IMR-90 (cell line): ENCODE measurements around the gene PPP3CA. TPM values are rescaled to one million over a fixed set of nuclear protein-coding genes. Genes with fewer than 3 reads are reported as not detected.
A peak's percentile ranks its signal among the peaks of the same experiment; 100 is the strongest.

ENCODE experiments used
- ATAC-seq: fragments of 200-7000 bp; cut with Tn5 transposase; 2 replicates; pipeline ENCODE4 v1.9.1; 2020; ENCODE audit warnings: low read depth, mild to moderate bottlenecking, moderate library complexity
- BruUV-seq: library from RNA; stranded (reverse); fragments of 400-500 nt; replicated peaks from 2 replicates; lab custom pipeline; 2021; lab: Mats Ljungman, UMichigan
- CTCF ChIA-PET: fragments of 300-600 bp; formaldehyde crosslinking; extraction: SDS; loops from one replicate; lab custom pipeline; 2021; ENCODE audit warnings: antibody characterized with exemption; lab: Yijun Ruan, JAX
- POLR2A ChIA-PET: fragments of 300-600 bp; sonication (Branson Sonifier 250); formaldehyde crosslinking; loops from one replicate; lab custom pipeline; 2022; ENCODE audit warnings: antibody characterized with exemption; ENCODE audit not compliant: unreplicated experiment; lab: Charles Lee
- DNase-seq: peaks from one replicate; pipeline ENCODE4 v3.0.0; 2013
- H2AFZ ChIP-seq: replicated peaks from 2 replicates; pipeline ENCODE3; 2013; ENCODE audit warnings: low read length, mild to moderate bottlenecking; ENCODE audit not compliant: poor library complexity
- H2AK5ac ChIP-seq: 2 replicates; pipeline ENCODE4 v1.6.1; 2013; ENCODE audit warnings: low read depth, low read length, inconsistent platforms
- H2AK9ac ChIP-seq: replicated peaks from 2 replicates; pipeline ENCODE3; 2013; ENCODE audit warnings: mild to moderate bottlenecking, low read depth, low read length, moderate library complexity; ENCODE audit not compliant: poor library complexity
- H2BK120ac ChIP-seq: 2 replicates; pipeline ENCODE4 v1.6.1; 2013; ENCODE audit warnings: low read depth, low read length, inconsistent platforms
- H2BK15ac ChIP-seq: 3 replicates; pipeline ENCODE4 v1.6.1; 2013; ENCODE audit warnings: low read depth, low read length, inconsistent platforms
- H2BK20ac ChIP-seq: 2 replicates; pipeline ENCODE4 v1.6.1; 2013; ENCODE audit warnings: low read depth, mild to moderate bottlenecking, inconsistent platforms, low read length, moderate library complexity
- H2BK5ac ChIP-seq: 2 replicates; pipeline ENCODE4 v1.6.1; 2013; ENCODE audit warnings: mild to moderate bottlenecking, low read depth, low read length, inconsistent platforms; ENCODE audit not compliant: poor library complexity, severe bottlenecking
- H3K14ac ChIP-seq: replicated peaks from 2 replicates; pipeline ENCODE4 v1.6.1; 2013; ENCODE audit warnings: low read depth, low read length, inconsistent platforms
- H3K18ac ChIP-seq: 2 replicates; pipeline ENCODE4 v1.6.1; 2013; ENCODE audit warnings: low read depth, low read length, control low read depth
- H3K23ac ChIP-seq: 2 replicates; pipeline ENCODE4 v1.6.1; 2013; ENCODE audit warnings: low read depth, low read length, inconsistent platforms
- H3K27ac ChIP-seq: 2 replicates; pipeline ENCODE4 v1.5.1; 2013; ENCODE audit warnings: mild to moderate bottlenecking, control low read depth, low read length; ENCODE audit not compliant: insufficient read depth
- H3K27me3 ChIP-seq: 2 replicates; pipeline ENCODE4 v1.6.1; 2013; ENCODE audit warnings: low read length; ENCODE audit not compliant: control insufficient read depth, insufficient read depth
- H3K36me3 ChIP-seq: 2 replicates; pipeline ENCODE4 v1.6.1; 2013; ENCODE audit warnings: low read length, mixed read lengths; ENCODE audit not compliant: control insufficient read depth, insufficient read depth
- H3K4ac ChIP-seq: 2 replicates; pipeline ENCODE4 v1.6.1; 2013; ENCODE audit warnings: low read depth, low read length, inconsistent platforms
- H3K4me1 ChIP-seq: 2 replicates; pipeline ENCODE4 v1.6.1; 2013; ENCODE audit warnings: low read length, mixed read lengths; ENCODE audit not compliant: control insufficient read depth, insufficient read depth
- H3K4me2 ChIP-seq: 2 replicates; pipeline ENCODE4 v1.6.1; 2013; ENCODE audit warnings: low read depth, mild to moderate bottlenecking, control low read depth, low read length, moderate library complexity
- H3K4me3 ChIP-seq: 2 replicates; pipeline ENCODE4 v1.5.1; 2013; ENCODE audit warnings: low read depth, mild to moderate bottlenecking, control low read depth, low read length, moderate library complexity; ENCODE audit not compliant: insufficient read depth
- H3K56ac ChIP-seq: 2 replicates; pipeline ENCODE4 v1.6.1; 2013; ENCODE audit warnings: low read length, inconsistent platforms; ENCODE audit not compliant: insufficient read depth; ENCODE audit errors: extremely low read depth
- H3K79me1 ChIP-seq, 2 experiments: 2 replicates each; pipeline ENCODE4 v1.6.1; 2013; ENCODE audit warnings: low read length in 2 of 2, inconsistent platforms in 1 of 2, low read depth in 1 of 2
- H3K9ac ChIP-seq: 2 replicates; pipeline ENCODE4 v1.6.1; 2013; ENCODE audit warnings: low read depth, low read length, control low read depth
- H3K9me1 ChIP-seq: 2 replicates; pipeline ENCODE4 v1.6.1; 2013; ENCODE audit warnings: low read length, inconsistent platforms; ENCODE audit not compliant: insufficient read depth
- H3K9me3 ChIP-seq: 2 replicates; pipeline ENCODE4 v1.6.1; 2013; ENCODE audit warnings: low read length; ENCODE audit not compliant: control insufficient read depth, insufficient read depth
- H4K20me1 ChIP-seq: 2 replicates; pipeline ENCODE4 v1.6.1; 2013; ENCODE audit warnings: low read length, inconsistent platforms; ENCODE audit not compliant: insufficient read depth
- H4K5ac ChIP-seq: 2 replicates; pipeline ENCODE4 v1.6.1; 2013; ENCODE audit warnings: mild to moderate bottlenecking, low read depth, low read length, control low read depth
- H4K8ac ChIP-seq, 2 experiments: 2 replicates each; pipeline ENCODE4 v1.6.1; 2013; ENCODE audit warnings: low read depth in 2 of 2, low read length in 2 of 2, control low read depth in 1 of 2, inconsistent platforms in 1 of 2
- H4K91ac ChIP-seq: 2 replicates; pipeline ENCODE4 v1.6.1; 2013; ENCODE audit warnings: low read depth, low read length, inconsistent platforms; ENCODE audit not compliant: insufficient read depth
- BHLHE40 ChIP-seq: fragments of 150-350 bp; IDR thresholded peaks from 2 replicates; pipeline ENCODE4 v1.6.1; 2016; ENCODE audit warnings: mild to moderate bottlenecking, low read depth, low read length
- CHD1 ChIP-seq: IDR thresholded peaks from 2 replicates; pipeline ENCODE4 v1.6.1; 2012; ENCODE audit warnings: low read depth, low read length, improper control_type of control experiment
- CTCF ChIP-seq: conservative IDR thresholded peaks from 2 replicates; pipeline ENCODE4 v1.5.1; 2012; ENCODE audit warnings: mild to moderate bottlenecking, low read depth, low read length, improper control_type of control experiment
- ELK1 ChIP-seq: fragments of 150-350 bp; IDR thresholded peaks from 2 replicates; pipeline ENCODE4 v1.6.1; 2016; ENCODE audit warnings: low read depth, mild to moderate bottlenecking, low read length, moderate library complexity, borderline replicate concordance
- MAFK ChIP-seq: IDR thresholded peaks from 2 replicates; pipeline ENCODE4 v1.6.1; 2012; ENCODE audit warnings: low read depth, low read length, improper control_type of control experiment
- MAZ ChIP-seq: IDR thresholded peaks from 2 replicates; pipeline ENCODE4 v1.6.1; 2012; ENCODE audit warnings: low read depth, mild to moderate bottlenecking, low read length, improper control_type of control experiment, moderate library complexity, borderline replicate concordance
- MXI1 ChIP-seq: IDR thresholded peaks from 2 replicates; pipeline ENCODE4 v1.6.1; 2012; ENCODE audit warnings: low read depth, mild to moderate bottlenecking, low read length, moderate library complexity, borderline replicate concordance
- NFE2L2 ChIP-seq: fragments of 150-350 bp; IDR thresholded peaks from 2 replicates; pipeline ENCODE4 v1.6.1; 2016; ENCODE audit warnings: low read depth, mild to moderate bottlenecking, low read length
- POLR2A ChIP-seq: IDR thresholded peaks from 2 replicates; pipeline ENCODE4 v1.6.1; 2012; ENCODE audit warnings: mild to moderate bottlenecking, low read depth, low read length
- RAD21 ChIP-seq: IDR thresholded peaks from 2 replicates; pipeline ENCODE4 v1.6.1; 2012; ENCODE audit warnings: low read length, improper control_type of control experiment
- RCOR1 ChIP-seq: IDR thresholded peaks from 2 replicates; pipeline ENCODE4 v1.6.1; 2012; ENCODE audit warnings: mild to moderate bottlenecking, low read length, improper control_type of control experiment; ENCODE audit not compliant: insufficient replicate concordance
- SMC3 ChIP-seq: fragments of 150-350 bp; IDR thresholded peaks from 2 replicates; pipeline ENCODE4 v1.6.1; 2016; ENCODE audit warnings: low read depth, mild to moderate bottlenecking, antibody characterized with exemption, low read length, moderate library complexity
- USF2 ChIP-seq: fragments of 150-350 bp; IDR thresholded peaks from 2 replicates; pipeline ENCODE4 v1.6.1; 2017; ENCODE audit warnings: mild to moderate bottlenecking, antibody characterized with exemption, low read length, low read depth
- WGBS, 2 experiments: methylation state at CpG; one replicate each; pipeline versions ENCODE4 v1.1.5 to v1.1.7; 2013; ENCODE audit warnings: missing lambda C conversion rate in 2 of 2; ENCODE audit not compliant: insufficient read length in 1 of 2; ENCODE audit errors: extremely low coverage in 2 of 2; 5-methylcytosine and 5-hydroxymethylcytosine counted together
- dilution Hi-C: fragments of 300-500 bp; cut with HindIII; formaldehyde crosslinking; loops from one replicate; pipeline ENCODE4 v1.14.3; 2018; ENCODE audit warnings: low sequenced_read_pairs; ENCODE audit not compliant: unreplicated experiment
- in situ Hi-C: fragments of 300-500 bp; cut with MboI; formaldehyde crosslinking; loops from 3 replicates; pipeline ENCODE4 v1.14.3; 2019; ENCODE audit warnings: low sequenced_read_pairs, inconsistent platforms, mixed read lengths
- intact Hi-C: fragments of 100-400 bp; cut with micrococcal nuclease; formaldehyde crosslinking; loops from 2 replicates; pipeline ENCODE4 v1.10.0; 2022
- polyA plus RNA-seq, 3 experiments: library from polyadenylated mRNA; depleted of rRNA; stranded (reverse); fragments of >200 nt; gene quantifications; 2 replicates each; pipeline ENCODE4 v1.2.3, GENCODE V29; 2012; ENCODE audit warnings: low replicate concordance in 1 of 3
- total RNA-seq: library from RNA; depleted of rRNA; stranded (reverse); fragments of >200 nt; gene quantifications from 2 replicates; pipeline ENCODE4 v1.2.3, GENCODE V29; 2012

Gene PPP3CA
- total and polyA plus RNA-seq, 2 of the 4 experiments (the other 2 are of a cell fraction): 14.5 to 48.6 TPM

GRCh38 chr4:101156619-101157310 lies 190.6 kb downstream of the PPP3CA start:
- H3K4me1 ChIP-seq: peaks cover 12% of the 10 kb centered on the region
- peak overlapping the region; percentile 7 for H2BK5ac ChIP-seq
- peaks cover 18 to 21% of the 10 kb centered on the region in 2 experiments for H3K79me1 ChIP-seq
- peak overlapping the region; percentile 4; the same call in 1 of the 2 replicates for H3K4me2 ChIP-seq
- H2AK5ac ChIP-seq: no peak overlapping the region
- no peak overlapping the region for H2BK15ac ChIP-seq
- no peak overlapping the region; the same call in 1 of the 2 replicates for H3K9ac ChIP-seq
- H2AK9ac ChIP-seq: no peak overlapping the region
- no peaks in the 10 kb centered on the region for H3K9me3 ChIP-seq
- 0 out of 2 replicates have a peak overlapping the region, but pooled peaks have one; percentile 4 for H3K14ac ChIP-seq
- 0 out of 4 replicates have a peak overlapping the region, but pooled peaks of 1 of the 2 experiments have one; percentile 31 for H4K8ac ChIP-seq
- no peak overlapping the region for H3K56ac ChIP-seq
- no peak overlapping the region for H3K27ac ChIP-seq
- H2AFZ ChIP-seq: no peak overlapping the region
- no peak overlapping the region; the same call in 1 of the 2 replicates for H3K18ac ChIP-seq
- in situ Hi-C loops (loop anchor here (25.0 kb wide), 1 partner anchor 581 kb away; no protein-coding TSS in a partner anchor), dilution Hi-C loops (no loop called here), intact Hi-C loops (no loop called here)
- peak overlapping the region; percentile 9; the same call in 1 of the 2 replicates for H3K23ac ChIP-seq
- H3K27me3 ChIP-seq: no peaks in the 10 kb centered on the region
- H3K9me1 ChIP-seq: peaks cover 4% of the 10 kb centered on the region; the same call in 1 of the 2 replicates
- no TSS peak for BruUV-seq
- ChIA-PET CTCF (interaction anchor here (0.6 kb wide), 1 partner anchor 104 kb away, joined by 3 read pairs; no protein-coding TSS in a partner anchor), POLR2A (interaction anchor here (0.6 kb wide), 1 partner anchor 1273 kb away, joined by 10 read pairs; no protein-coding TSS in a partner anchor)
- no peaks in the 10 kb centered on the region for H3K36me3 ChIP-seq
- peak overlapping the region; percentile 17; the same call in 1 of the 2 replicates for H2BK120ac ChIP-seq
- DNase-seq (peak; percentile 28), ATAC-seq (no peak)
- no peak overlapping the region; the same call in 1 of the 2 replicates for H3K4ac ChIP-seq
- no peak overlapping the region for H4K91ac ChIP-seq
- H3K4me3 ChIP-seq: no peak overlapping the region
- peaks cover 3% of the 10 kb centered on the region; the same call in 1 of the 2 replicates for H4K20me1 ChIP-seq
- no peak overlapping the region for H4K5ac ChIP-seq
- WGBS, 2 experiments: no CpG with 5 or more reads among the region's 6 CpGs
- H2BK20ac ChIP-seq: no peak overlapping the region; the same call in 1 of the 2 replicates
- TF ChIP-seq RCOR1 (no peak), MXI1 (no peak), USF2 (no peak), BHLHE40 (no peak), RAD21 (no peak), MAZ (no peak), ELK1 (no peak), CHD1 (no peak), NFE2L2 (no peak), MAFK (no peak), CTCF (no peak), SMC3 (no peak), POLR2A (no peak)
